Ectodermal cell (in vitro differentiated cells): ENCODE measurements around the gene RABEPK.
A peak's percentile ranks its signal among the peaks of the same experiment; 100 is the strongest.
"Not testable (repeated sequence)": the region's sequence is repeated elsewhere in the genome, so short reads cannot be mapped to it uniquely, and the experiment has no call there.

Source experiments
- H3K27ac ChIP-seq: 2 replicates; pipeline ENCODE4 v1.7.0; 2013; ENCODE audit warnings: mild to moderate bottlenecking, low read depth, low read length; ENCODE audit not compliant: insufficient read depth, poor library complexity, severe bottlenecking
- H3K27me3 ChIP-seq: 2 replicates; pipeline ENCODE4 v1.7.0; 2013; ENCODE audit warnings: mild to moderate bottlenecking, low read length; ENCODE audit not compliant: insufficient read depth, control insufficient read depth, poor library complexity, severe bottlenecking
- H3K36me3 ChIP-seq: one replicate; pipeline ENCODE4 v1.7.0; 2013; ENCODE audit warnings: low read length; ENCODE audit not compliant: control insufficient read depth, insufficient read depth
- H3K4me1 ChIP-seq: one replicate; pipeline ENCODE4 v1.7.0; 2013; ENCODE audit warnings: low read length; ENCODE audit not compliant: control insufficient read depth, insufficient read depth
- H3K4me3 ChIP-seq: 2 replicates; pipeline ENCODE4 v1.7.0; 2013; ENCODE audit warnings: low read depth, low read length, control low read depth; ENCODE audit not compliant: insufficient read depth
- H3K9me3 ChIP-seq: 2 replicates; pipeline ENCODE4 v1.7.0; 2013; ENCODE audit warnings: mild to moderate bottlenecking, low read length, moderate library complexity; ENCODE audit not compliant: control insufficient read depth
- WGBS, 2 experiments: methylation state at CpG; one replicate each; pipeline ENCODE4 v1.1.7; 2013; ENCODE audit warnings: missing lambda C conversion rate in 2 of 2; 5-methylcytosine and 5-hydroxymethylcytosine counted together

RABEPK gene

DNA sequence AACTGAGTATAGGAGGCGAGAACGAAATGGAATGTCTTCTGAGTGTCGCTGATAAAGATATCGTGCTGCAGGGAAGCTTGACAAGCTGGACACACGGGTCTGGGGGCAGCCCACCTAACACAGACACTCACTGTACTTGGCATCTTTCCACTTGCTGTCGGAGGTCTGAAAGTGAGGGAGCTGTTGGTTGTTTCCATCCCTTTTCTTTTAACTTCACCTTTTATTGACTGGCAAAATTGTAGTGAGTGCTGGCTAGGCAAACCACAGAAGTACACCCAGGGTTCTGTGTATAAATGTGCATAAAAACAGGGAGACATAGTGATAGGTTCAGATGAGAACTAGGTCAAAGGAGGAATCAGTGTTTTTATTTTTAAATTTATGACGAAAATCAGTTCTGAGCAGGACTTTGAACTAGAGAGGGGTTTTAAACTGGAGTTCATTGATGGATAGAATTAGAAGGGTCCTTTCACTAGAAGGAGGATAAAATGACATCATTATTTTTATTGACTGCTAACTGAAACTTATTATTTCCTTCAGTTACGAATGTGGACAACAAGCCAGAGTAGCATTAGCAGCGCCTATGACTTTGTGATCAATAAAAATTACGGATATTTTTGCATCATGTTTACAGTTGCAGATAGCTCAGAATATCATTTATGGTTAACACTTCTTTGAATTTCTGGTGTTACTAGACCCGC is 62.1 kb downstream of the RABEPK start:
- H3K4me1 ChIP-seq: peaks cover 6% of the 10 kb centered on the region
- peak overlapping the region; percentile 98 for H3K4me3 ChIP-seq
- 35 to 41% methylated on average over 10 to 11 of the region's 11 CpGs for WGBS, 2 experiments
- no peaks in the 10 kb centered on the region for H3K27me3 ChIP-seq
- H3K36me3 ChIP-seq: no peaks in the 10 kb centered on the region
- no peak overlapping the region for H3K27ac ChIP-seq
- H3K9me3 ChIP-seq: no peaks in the 10 kb centered on the region

DNA sequence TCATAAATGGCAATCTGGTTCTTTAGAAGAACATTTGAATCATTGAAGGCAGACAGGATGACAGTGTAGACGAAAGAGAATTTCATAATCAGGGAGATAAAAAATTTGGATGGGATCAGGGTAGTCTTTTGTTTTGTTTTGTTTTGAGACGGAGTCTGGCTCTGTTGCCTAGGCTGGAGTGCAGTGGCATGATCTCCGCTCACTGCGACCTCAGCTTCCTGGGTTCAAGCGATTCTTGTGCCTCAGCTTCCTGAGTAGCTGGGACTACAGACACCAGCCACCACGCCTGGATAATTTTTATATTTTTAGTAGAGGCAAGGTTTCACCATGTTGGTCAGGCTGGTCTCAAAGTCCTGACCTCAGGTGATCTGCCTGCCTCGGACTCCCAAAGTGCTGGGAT is 63.7 kb downstream of the RABEPK start:
- H3K4me1 ChIP-seq, H3K9me3 ChIP-seq, H3K27me3 ChIP-seq, H3K36me3 ChIP-seq, H3K4me3 ChIP-seq, H3K27ac ChIP-seq: not testable (repeated sequence)
- 94 to 95% methylated on average over 7 of the region's 7 CpGs for WGBS, 2 experiments

DNA sequence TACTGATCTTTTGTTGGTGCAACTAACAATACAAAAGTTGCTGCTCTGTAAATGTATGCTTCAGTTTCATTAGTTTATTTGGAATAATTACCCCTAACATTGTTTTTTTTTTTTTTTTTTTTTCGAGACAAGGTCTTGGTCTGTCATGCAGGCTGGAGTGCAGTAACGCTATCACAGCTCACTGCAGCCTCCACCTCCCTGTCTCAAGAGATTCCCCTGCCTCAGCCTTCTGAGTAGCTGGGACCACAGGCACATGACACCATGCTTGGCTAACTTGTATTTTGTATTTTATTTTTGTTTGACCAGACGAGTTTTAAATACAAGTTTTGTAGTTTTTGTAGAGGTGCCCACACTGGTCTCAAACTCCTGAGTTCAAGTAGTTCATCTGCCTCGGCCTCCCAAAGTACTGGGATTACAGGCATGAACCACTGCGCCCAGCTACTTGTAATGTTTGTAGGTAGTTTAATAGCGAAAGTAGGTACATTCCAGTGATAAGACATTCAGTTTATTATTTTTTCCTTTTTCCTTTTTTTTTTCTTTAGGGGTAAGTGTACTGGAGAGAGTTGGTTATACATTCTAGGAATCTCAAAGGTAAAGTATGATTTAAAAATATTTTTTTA is 68.2 kb downstream of the RABEPK start:
- Histone ChIP-seq H3K27me3 (no peaks in the 10 kb centered on the region), H3K36me3 (no peaks in the 10 kb centered on the region), H3K9me3 (no peaks in the 10 kb centered on the region), H3K27ac (no peak overlapping the region), H3K4me3 (no peak overlapping the region), H3K4me1 (no peaks in the 10 kb centered on the region)
- 95 to 96% methylated on average over 5 of the region's 6 CpGs for WGBS, 2 experiments

DNA sequence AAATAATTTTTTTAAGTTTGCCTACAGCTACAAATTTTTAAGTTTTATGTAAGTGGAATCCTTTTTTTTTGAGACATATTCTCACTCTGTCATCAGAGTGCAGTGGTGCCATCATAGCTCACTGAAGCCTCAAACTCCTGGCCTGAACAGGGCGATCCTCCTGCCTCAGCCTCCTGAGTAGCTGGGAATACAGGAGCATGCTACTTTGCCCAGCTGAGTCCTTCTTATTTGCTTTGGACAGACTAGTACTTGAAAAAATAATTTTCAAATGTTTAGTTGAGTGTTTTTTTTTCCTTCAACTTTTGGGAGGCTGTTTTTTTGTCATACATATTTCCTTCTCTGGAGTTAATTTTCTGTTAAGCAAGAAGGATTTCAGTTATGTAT is 68.7 kb downstream of the RABEPK start:
- WGBS, 2 experiments: 91 to 98% methylated on average over 1 of the region's 1 CpG
- Histone ChIP-seq H3K27ac (no peak overlapping the region), H3K27me3 (no peaks in the 10 kb centered on the region), H3K36me3 (no peaks in the 10 kb centered on the region), H3K4me3 (no peak overlapping the region), H3K4me1 (no peaks in the 10 kb centered on the region), H3K9me3 (no peaks in the 10 kb centered on the region)

DNA sequence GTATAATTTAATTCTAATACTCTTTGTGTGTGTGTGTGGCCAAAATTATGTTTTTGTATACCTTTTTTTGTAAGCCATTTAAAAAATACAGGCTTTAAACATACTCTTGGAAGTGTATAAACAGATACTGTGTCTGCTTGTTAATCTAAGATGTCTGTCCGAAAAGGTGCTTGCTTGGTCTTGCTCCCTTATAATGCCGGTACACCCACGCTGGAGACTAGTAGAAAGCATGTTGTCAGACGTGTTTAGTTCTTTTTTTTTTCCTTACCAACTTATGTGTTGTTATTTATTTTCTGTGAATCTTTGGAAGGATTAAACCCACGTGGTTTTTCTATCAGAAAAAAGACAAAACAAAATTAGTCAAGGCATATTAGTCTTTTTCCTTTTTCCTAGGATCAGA is 70.7 kb downstream of the RABEPK start:
- Histone ChIP-seq H3K4me3 (no peak overlapping the region), H3K9me3 (no peaks in the 10 kb centered on the region), H3K4me1 (no peaks in the 10 kb centered on the region), H3K27ac (no peak overlapping the region), H3K27me3 (no peaks in the 10 kb centered on the region), H3K36me3 (no peaks in the 10 kb centered on the region)
- 97 to 100% methylated on average over 3 to 5 of the region's 5 CpGs for WGBS, 2 experiments

DNA sequence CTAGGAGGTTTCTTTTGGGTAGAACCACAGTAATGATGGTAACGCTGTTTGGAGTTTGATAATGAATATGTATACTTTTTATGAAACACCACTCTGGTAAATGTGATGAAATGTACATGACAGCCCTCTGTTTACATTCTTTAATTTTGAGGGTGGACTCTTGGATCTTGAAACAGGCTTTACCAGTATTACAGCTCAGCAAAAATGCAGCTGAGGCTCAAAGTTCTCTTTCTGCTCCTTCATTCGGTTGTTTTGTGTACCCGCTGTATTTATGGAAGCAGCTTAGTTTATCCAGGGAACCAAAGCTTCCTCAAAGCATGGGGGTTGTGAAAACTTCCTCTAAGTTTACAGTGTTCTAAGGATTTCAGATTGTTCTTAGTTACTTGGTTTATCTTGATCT is 72.4 kb downstream of the RABEPK start:
- no peaks in the 10 kb centered on the region for H3K36me3 ChIP-seq
- no peaks in the 10 kb centered on the region for H3K4me1 ChIP-seq
- 96 to 99% methylated on average over 3 of the region's 3 CpGs for WGBS, 2 experiments
- H3K27ac ChIP-seq: no peak overlapping the region
- no peak overlapping the region for H3K4me3 ChIP-seq
- H3K9me3 ChIP-seq: no peaks in the 10 kb centered on the region
- no peaks in the 10 kb centered on the region for H3K27me3 ChIP-seq

DNA sequence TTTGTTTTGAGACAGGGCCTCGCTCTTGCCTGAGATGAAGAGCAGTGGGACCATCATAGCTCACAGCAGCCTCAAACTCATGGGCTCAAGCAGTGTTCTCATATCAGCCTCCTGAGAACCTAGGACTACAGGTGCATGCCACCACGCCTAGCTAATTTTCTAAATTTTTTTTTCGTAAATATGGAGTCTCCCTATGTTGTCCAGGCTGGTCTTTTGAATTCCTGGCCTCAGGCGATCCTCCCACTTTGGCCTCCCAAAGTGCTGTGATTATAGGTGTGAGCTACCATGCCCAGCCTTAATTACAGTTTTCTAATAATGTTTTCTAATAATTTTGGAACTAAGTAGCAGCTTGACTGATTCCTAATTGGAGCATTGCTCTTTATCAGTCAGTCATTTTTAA is 76.4 kb downstream of the RABEPK start:
- no peaks in the 10 kb centered on the region for H3K36me3 ChIP-seq
- no peaks in the 10 kb centered on the region for H3K9me3 ChIP-seq
- H3K27me3 ChIP-seq: no peaks in the 10 kb centered on the region
- no peak overlapping the region for H3K4me3 ChIP-seq
- H3K4me1 ChIP-seq: no peaks in the 10 kb centered on the region
- WGBS, 2 experiments: 96 to 97% methylated on average over 4 of the region's 4 CpGs
- no peak overlapping the region for H3K27ac ChIP-seq

DNA sequence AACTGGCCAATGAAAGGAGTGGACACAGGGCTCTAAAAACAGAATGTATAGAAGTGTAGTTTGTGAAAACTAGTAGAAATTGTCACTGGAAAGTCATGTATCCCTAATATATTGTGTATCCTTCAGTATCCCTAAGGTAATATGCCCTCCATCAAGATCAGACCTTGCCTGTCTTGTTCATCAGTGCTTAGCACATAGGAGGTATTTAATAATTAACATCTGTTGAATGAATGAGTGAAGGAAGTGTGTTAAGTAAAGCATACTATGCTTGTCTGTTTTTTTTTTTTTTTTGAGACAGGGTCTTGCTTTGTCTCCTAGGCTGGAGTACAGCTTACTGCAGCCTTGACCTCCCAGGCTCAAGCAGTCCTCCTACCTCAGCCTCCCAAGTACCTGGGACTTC is 77.1 kb downstream of the RABEPK start:
- no peaks in the 10 kb centered on the region for H3K4me1 ChIP-seq
- H3K36me3 ChIP-seq: no peaks in the 10 kb centered on the region
- H3K27me3 ChIP-seq: no peaks in the 10 kb centered on the region
- no peak overlapping the region for H3K4me3 ChIP-seq
- no peaks in the 10 kb centered on the region for H3K9me3 ChIP-seq
- no peak overlapping the region for H3K27ac ChIP-seq

DNA sequence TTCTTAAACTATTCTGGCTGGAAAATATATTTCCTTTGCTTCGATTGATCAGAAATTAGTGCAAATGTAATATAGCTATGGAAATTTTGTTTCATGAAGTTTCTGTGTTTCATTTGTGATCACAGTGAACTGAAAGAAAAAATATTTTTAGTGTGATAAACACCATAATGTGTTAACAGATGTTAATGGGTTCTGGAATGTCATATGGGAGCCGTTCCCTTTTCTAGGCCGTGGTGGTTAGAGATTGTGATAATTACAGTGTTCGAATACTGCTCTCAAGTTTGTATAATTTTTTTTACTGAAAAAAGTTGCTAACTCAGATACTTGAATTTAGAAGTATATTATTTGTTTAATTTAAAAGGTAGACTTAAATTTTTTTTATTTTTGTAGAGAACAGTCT is 80.6 kb downstream of the RABEPK start:
- no peaks in the 10 kb centered on the region for H3K4me1 ChIP-seq
- no peaks in the 10 kb centered on the region for H3K36me3 ChIP-seq
- H3K27ac ChIP-seq: no peak overlapping the region
- WGBS, 2 experiments: 95 to 96% methylated on average over 4 of the region's 4 CpGs
- H3K9me3 ChIP-seq: no peaks in the 10 kb centered on the region
- no peaks in the 10 kb centered on the region for H3K27me3 ChIP-seq
- no peak overlapping the region for H3K4me3 ChIP-seq
